SK-N-SH (cell line): ENCODE results near the gene UGT1A10. TPM values are rescaled to one million over a fixed set of nuclear protein-coding genes. Genes with fewer than 3 reads are reported as not detected.

Experiments
- CTCF ChIA-PET: fragments of 300-600, 350-600 bp; formaldehyde crosslinking; extraction: SDS; loops from one replicate; lab custom pipeline; 2021; lab: Yijun Ruan, JAX
- POLR2A ChIA-PET: fragments of 350-600 bp; sonication (Branson Sonifier 250); formaldehyde crosslinking; extraction: SDS; loops from one replicate; lab custom pipeline; 2020; ENCODE audit warnings: antibody characterized with exemption, inconsistent platforms; lab: Yijun Ruan, JAX
- DNase-seq: peaks from one replicate; pipeline ENCODE4 v3.0.0; 2012
- H2AFZ ChIP-seq: fragments of 200-600 bp; sonication (generic); 2 replicates; pipeline ENCODE4 v1.8.1; 2016; ENCODE audit warnings: antibody characterized with exemption, mild to moderate bottlenecking, low read depth
- H3F3A ChIP-seq: fragments of 200-600 bp; sonication (generic); replicated peaks from 2 replicates; pipeline ENCODE3; 2016; ENCODE audit warnings: antibody characterized with exemption, mild to moderate bottlenecking; ENCODE audit not compliant: insufficient read depth
- H3K27ac ChIP-seq, 2 experiments: fragments of 200-500 bp in 1 of 2; fragments of 200-600 bp in 1 of 2; sonication (Bioruptor generic) in 1 of 2; sonication (generic), shearing (Covaris generic) in 1 of 2; 2 replicates each; pipeline versions ENCODE4 v1.5.1 to v1.6.1; 2014 to 2016; ENCODE audit warnings: low read depth in 2 of 2, inconsistent platforms in 1 of 2, low read length in 1 of 2, mild to moderate bottlenecking in 1 of 2, mixed read lengths in 1 of 2
- H3K27me3 ChIP-seq: fragments of 200-600 bp; sonication (generic), shearing (Covaris generic); 2 replicates; pipeline ENCODE4 v1.6.1; 2016; ENCODE audit warnings: mixed run types; ENCODE audit not compliant: insufficient read depth
- H3K36me3 ChIP-seq, 2 experiments: fragments of 200-500 bp in 1 of 2; fragments of 200-600 bp in 1 of 2; sonication (Bioruptor generic) in 1 of 2; sonication (generic) in 1 of 2; replicated peaks in 1 of 2; 2 replicates each; pipeline versions ENCODE3 to v1.5.1; 2014 to 2016; ENCODE audit warnings: low read length in 1 of 2, mild to moderate bottlenecking in 1 of 2; ENCODE audit not compliant: insufficient read depth in 2 of 2, control insufficient read depth in 1 of 2
- H3K4me1 ChIP-seq, 2 experiments: fragments of 200-500 bp in 1 of 2; fragments of 200-600 bp in 1 of 2; sonication (Bioruptor generic) in 1 of 2; sonication (generic), shearing (Covaris generic) in 1 of 2; 2 replicates each; pipeline versions ENCODE4 v1.5.1 to v1.6.1; 2014 to 2016; ENCODE audit warnings: low read depth in 1 of 2, low read length in 1 of 2, mixed run types in 1 of 2; ENCODE audit not compliant: insufficient read depth in 2 of 2, control insufficient read depth in 1 of 2
- H3K4me2 ChIP-seq: fragments of 200-600 bp; sonication (generic), shearing (Covaris generic); 2 replicates; pipeline ENCODE4 v1.6.1; 2017; ENCODE audit warnings: mixed run types
- H3K4me3 ChIP-seq, 2 experiments: fragments of 200-500 bp in 1 of 2; fragments of 200-600 bp in 1 of 2; sonication (Bioruptor generic) in 1 of 2; sonication (generic), shearing (Covaris generic) in 1 of 2; 2 replicates each; pipeline versions ENCODE4 v1.5.1 to v1.8.1; 2014 to 2016; ENCODE audit warnings: low read depth in 2 of 2, inconsistent platforms in 1 of 2, low read length in 1 of 2, mild to moderate bottlenecking in 1 of 2, mixed read lengths in 1 of 2, moderate library complexity in 1 of 2
- H3K79me2 ChIP-seq: fragments of 200-600 bp; sonication (generic); 2 replicates; pipeline ENCODE4 v1.8.1; 2017; ENCODE audit warnings: mild to moderate bottlenecking; ENCODE audit not compliant: insufficient read depth
- H3K9ac ChIP-seq: fragments of 200-600 bp; sonication (generic); 2 replicates; pipeline ENCODE4 v1.6.1; 2017; ENCODE audit warnings: mixed run types
- H3K9me2 ChIP-seq: fragments of 200-600 bp; sonication (generic); 2 replicates; pipeline ENCODE4 v1.6.1; 2017; ENCODE audit warnings: mixed run types
- H3K9me3 ChIP-seq: fragments of 200-600 bp; sonication (generic); 2 replicates; pipeline ENCODE4 v1.6.1; 2017; ENCODE audit warnings: mixed run types, mild to moderate bottlenecking, moderate library complexity
- H4K20me1 ChIP-seq: fragments of 200-600 bp; sonication (generic); 2 replicates; pipeline ENCODE4 v1.6.1; 2017; ENCODE audit warnings: mild to moderate bottlenecking, mixed run types; ENCODE audit not compliant: insufficient read depth
- CHD2 ChIP-seq: fragments of 150-350 bp; IDR thresholded peaks from 2 replicates; pipeline ENCODE4 v1.6.1; 2018; ENCODE audit warnings: low read length; ENCODE audit not compliant: partially characterized antibody
- EZH2phosphoT487 ChIP-seq: fragments of 200-600 bp; sonication (generic); IDR thresholded peaks from 2 replicates; pipeline ENCODE4 v1.6.1; 2017; ENCODE audit warnings: low read depth, mixed run types, mild to moderate bottlenecking, antibody characterized with exemption, moderate library complexity, borderline replicate concordance
- FOSL2 ChIP-seq: IDR thresholded peaks from 2 replicates; pipeline ENCODE4 v1.4.0; 2012; ENCODE audit warnings: low read depth, mild to moderate bottlenecking, moderate library complexity, borderline replicate concordance
- FOXJ3 ChIP-seq: sonication (generic); formaldehyde crosslinking; IDR thresholded peaks from 2 replicates; pipeline ENCODE4 v1.5.1; 2020; ENCODE audit warnings: mild to moderate bottlenecking, missing genetic modification reagents
- FOXM1 ChIP-seq: IDR thresholded peaks from 2 replicates; pipeline ENCODE4 v1.4.0; 2012; ENCODE audit warnings: low read depth, mild to moderate bottlenecking
- GATA2 ChIP-seq: sonication (generic); formaldehyde crosslinking; IDR thresholded peaks from 2 replicates; pipeline ENCODE4 v1.5.0; 2020; ENCODE audit warnings: mild to moderate bottlenecking, missing genetic modification reagents
- IRF3 ChIP-seq: fragments of 150-350 bp; IDR thresholded peaks from 2 replicates; pipeline ENCODE4 v1.6.1; 2016; ENCODE audit warnings: mild to moderate bottlenecking, low read depth, low read length
- JUND ChIP-seq: IDR thresholded peaks from 2 replicates; pipeline ENCODE4 v1.4.0; 2012
- NFIC ChIP-seq: IDR thresholded peaks from 2 replicates; pipeline ENCODE4 v1.4.0; 2012; ENCODE audit warnings: borderline replicate concordance
- NRF1 ChIP-seq: IDR thresholded peaks from 2 replicates; pipeline ENCODE4 v1.6.1; 2012; ENCODE audit warnings: low read depth, mild to moderate bottlenecking, low read length
- POLR2AphosphoS5 ChIP-seq: IDR thresholded peaks from 2 replicates; pipeline ENCODE4 v1.6.1; 2012; ENCODE audit warnings: low read depth, low read length
- RAD21 ChIP-seq: IDR thresholded peaks from 2 replicates; pipeline ENCODE4 v1.6.1; 2012; ENCODE audit warnings: mild to moderate bottlenecking, low read length
- RCOR1 ChIP-seq: fragments of 150-350 bp; IDR thresholded peaks from 2 replicates; pipeline ENCODE4 v1.6.1; 2017; ENCODE audit warnings: antibody characterized with exemption, low read length
- REST ChIP-seq: IDR thresholded peaks from 2 replicates; pipeline ENCODE4 v1.6.1; 2012; ENCODE audit warnings: mild to moderate bottlenecking, low read depth, low read length, moderate library complexity
- RXRA ChIP-seq: IDR thresholded peaks from 2 replicates; pipeline ENCODE4 v1.4.0; 2012; ENCODE audit warnings: low read depth, mild to moderate bottlenecking, borderline replicate concordance
- SIN3A ChIP-seq: IDR thresholded peaks from 2 replicates; pipeline ENCODE4 v1.6.1; 2012; ENCODE audit warnings: low read depth, mild to moderate bottlenecking, low read length, moderate library complexity, borderline replicate concordance
- SMC3 ChIP-seq: IDR thresholded peaks from 2 replicates; pipeline ENCODE4 v1.6.1; 2012; ENCODE audit warnings: low read depth, low read length, improper control_type of control experiment
- TAF1 ChIP-seq: IDR thresholded peaks from 2 replicates; pipeline ENCODE4 v1.6.1; 2012; ENCODE audit warnings: low read depth, mild to moderate bottlenecking, low read length, moderate library complexity, borderline replicate concordance
- TCF12 ChIP-seq: IDR thresholded peaks from 2 replicates; pipeline ENCODE4 v1.4.0; 2012
- TEAD4 ChIP-seq: IDR thresholded peaks from 2 replicates; pipeline ENCODE4 v1.4.0; 2012; ENCODE audit warnings: mild to moderate bottlenecking, borderline replicate concordance; ENCODE audit not compliant: insufficient read depth
- USF1 ChIP-seq: IDR thresholded peaks from 2 replicates; pipeline ENCODE4 v1.4.0; 2012; ENCODE audit warnings: low read depth, borderline replicate concordance
- ZBTB33 ChIP-seq: IDR thresholded peaks from 2 replicates; pipeline ENCODE4 v1.4.0; 2012; ENCODE audit warnings: low read depth, borderline replicate concordance
- WGBS: methylation state at CpG from one replicate; pipeline ENCODE4 v1.1.6; 2017; ENCODE audit warnings: low lambda C conversion rate; 5-methylcytosine and 5-hydroxymethylcytosine counted together
- polyA plus RNA-seq, 3 experiments: library from polyadenylated mRNA; depleted of rRNA; stranded (reverse); fragments of >200 nt; gene quantifications; 2 replicates each; pipeline ENCODE4 v1.2.3, GENCODE V29; 2012
- TF ChIP-seq, protein P1 (sequence below): IDR thresholded peaks from 2 replicates; pipeline ENCODE4 v1.4.0; 2012; ENCODE audit warnings: low read depth

Gene UGT1A10
- polyA plus RNA-seq, 1 of the 3 experiments (the other 2 are of a cell fraction): not detected

GRCh38 chr2:233689031-233689430 is 52.8 kb downstream of the UGT1A10 start:
- H3K4me3 ChIP-seq: no peak overlapping the region
- no peaks in the 10 kb centered on the region for H3K9me2 ChIP-seq
- no peak overlapping the region for H3K9ac ChIP-seq
- ChIA-PET POLR2A (no interaction called here), CTCF (no interaction called here)
- no peak overlapping the region for H2AFZ ChIP-seq
- H3K27me3 ChIP-seq: no peaks in the 10 kb centered on the region
- H3K9me3 ChIP-seq: no peaks in the 10 kb centered on the region
- no peaks in the 10 kb centered on the region for H3K79me2 ChIP-seq
- H3K4me1 ChIP-seq: no peaks in the 10 kb centered on the region
- no peaks in the 10 kb centered on the region for H3K36me3 ChIP-seq
- no peak overlapping the region for H3K27ac ChIP-seq
- H3F3A ChIP-seq: no peaks in the 10 kb centered on the region
- no peak for DNase-seq
- no peaks in the 10 kb centered on the region for H4K20me1 ChIP-seq
- H3K4me2 ChIP-seq: no peak overlapping the region
- TF ChIP-seq POLR2AphosphoS5: no peak
- no peak for TF ChIP-seq TCF12
- no peak for TF ChIP-seq SMC3
- TF ChIP-seq RXRA: no peak
- no peak for TF ChIP-seq REST
- TF ChIP-seq FOXM1: no peak
- TF ChIP-seq USF1: no peak
- TF ChIP-seq TEAD4: no peak
- no peak for TF ChIP-seq FOXJ3 (CRISPR knock-in tag)
- no peak for TF ChIP-seq TAF1

DNA sequence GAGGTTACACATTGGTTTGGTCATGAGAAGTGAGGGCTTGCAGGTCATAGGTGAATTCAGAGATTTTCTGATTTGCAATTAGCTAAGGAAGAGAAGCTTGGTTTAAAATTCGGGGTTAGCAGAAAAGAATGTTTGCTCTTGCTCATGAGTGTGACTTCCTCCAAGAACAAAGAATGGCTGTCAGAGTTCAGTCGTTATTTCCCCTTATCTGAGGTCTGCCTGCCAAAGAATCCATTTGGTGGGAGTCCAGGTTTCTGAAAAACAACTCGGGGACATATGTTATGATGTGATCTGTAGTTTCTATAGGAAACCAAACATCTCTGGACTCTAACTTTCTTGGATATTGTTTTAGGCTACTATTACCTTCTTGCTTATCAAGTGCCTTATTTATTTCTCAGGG is 53.3 kb downstream of the UGT1A10 start:
- Histone ChIP-seq H3K4me1 (no peaks in the 10 kb centered on the region), H3K79me2 (no peaks in the 10 kb centered on the region), H3K9ac (no peak overlapping the region), H4K20me1 (no peaks in the 10 kb centered on the region), H3K4me3 (no peak overlapping the region), H3K27ac (no peak overlapping the region), H2AFZ (no peak overlapping the region), H3K4me2 (no peak overlapping the region), H3K9me3 (no peaks in the 10 kb centered on the region), H3K9me2 (no peaks in the 10 kb centered on the region), H3K27me3 (no peaks in the 10 kb centered on the region), H3F3A (no peaks in the 10 kb centered on the region), H3K36me3 (no peaks in the 10 kb centered on the region)
- ChIA-PET CTCF (no interaction called here), POLR2A (no interaction called here)
- 23% methylated on average over 3 of the region's 3 CpGs for whole genome bisulfite sequencing
- DNase-seq: no peak
- TF ChIP-seq RXRA (no peak), ZBTB33 (no peak), IRF3 (no peak), EZH2phosphoT487 (no peak), RAD21 (no peak), RCOR1 (no peak), CHD2 (no peak), SIN3A (no peak), FOXM1 (no peak), SMC3 (no peak), NFIC (no peak), POLR2AphosphoS5 (no peak), FOSL2 (no peak), GATA2 (CRISPR knock-in tag) (no peak), NRF1 (no peak), JUND (no peak)
- TF ChIP-seq, protein P1, sequence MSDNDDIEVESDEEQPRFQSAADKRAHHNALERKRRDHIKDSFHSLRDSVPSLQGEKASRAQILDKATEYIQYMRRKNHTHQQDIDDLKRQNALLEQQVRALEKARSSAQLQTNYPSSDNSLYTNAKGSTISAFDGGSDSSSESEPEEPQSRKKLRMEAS: no peak
